Pancreas (tissue), 10 donors: ENCODE measurements around the gene TMEM114. TPM values are rescaled to one million over a fixed set of nuclear protein-coding genes. Genes with fewer than 3 reads are reported as not detected.

ENCODE experiments used
- ATAC-seq, 4 donors: fragments of 200-7000 bp; cut with Tn5 transposase; one replicate each; pipeline versions ENCODE4 v1.8.0 to v1.9.1; 2020; ENCODE audit warnings: mild to moderate bottlenecking in 4 of 4, moderate library complexity in 4 of 4
- DNase-seq, 6 donors: peaks; one replicate each; pipeline ENCODE4 v3.0.0-alpha.2; 2020
- FAIRE-seq: peaks from 2 replicates; lab custom pipeline; 2012; peaks lifted over from hg19 to GRCh38; lab: Jason Lieb, UNC
- H3K27ac ChIP-seq, 4 donors: fragments of 200-600 bp; sonication (generic); 1 replicate in 3 of 4; 2 replicates in 1 of 4; pipeline versions ENCODE4 v1.5.0 to v1.8.0; 2020
- H3K27me3 ChIP-seq, 4 donors: fragments of 200-600 bp; one replicate each; pipeline ENCODE4 v1.8.0; 2021
- H3K36me3 ChIP-seq, 3 donors: fragments of 200-600 bp; sonication (generic) in 1 of 3; one replicate each; pipeline versions ENCODE4 v1.5.0 to v1.8.0; 2020 to 2021
- H3K4me1 ChIP-seq, 3 donors: fragments of 200-600 bp; one replicate each; pipeline ENCODE4 v1.8.0; 2021
- H3K4me3 ChIP-seq, 4 donors: fragments of 200-600 bp; sonication (generic) in 2 of 4; one replicate each; pipeline versions ENCODE4 v1.5.0 to v1.8.0; 2020 to 2021
- H3K9me3 ChIP-seq, 4 donors: fragments of 200-600 bp; one replicate each; pipeline ENCODE4 v1.8.0; 2021
- WGBS, 2 donors: extraction: QIAGEN DNeasy Blood & Tissue Kit; methylation state at CpG; one replicate each; pipeline ENCODE4 v1.1.7; 2013; 5-methylcytosine and 5-hydroxymethylcytosine counted together
- intact Hi-C, 3 donors: fragments of 100-400 bp; cut with DNase I; formaldehyde crosslinking; loops; one replicate each; pipeline versions ENCODE4 v1.11.1 to v1.14.2; 2022
- polyA plus RNA-seq, 2 donors: library from polyadenylated mRNA; stranded (reverse); fragments of 200-250 nt; gene quantifications; one replicate each; pipeline ENCODE4 v1.2.3, GENCODE V29; 2013
- total RNA-seq, 6 donors: library from RNA; stranded (reverse); fragmentation: NEBNext Ultra II Directional in 4 of 6; extraction: Animal tissue kit (Norgen Biotek cat#: 25700) in 4 of 6; gene quantifications; one replicate each; pipeline versions ENCODE4 v1.2.1 to v1.2.4, GENCODE V29; 2021 to 2023
- TF ChIP-seq, protein P1 (sequence below), 4 donors: fragments of 200-600 bp; sonication (generic) in 3 of 4; IDR thresholded peaks; one replicate each; pipeline versions ENCODE4 v1.5.0 to v1.8.0; 2021; ENCODE audit warnings: antibody characterized with exemption in 4 of 4
- donor health status: healthy with polysubstance abuse.
- donor health status: DM: no; HTN: no; CAD: no; lungs with moderate emphysema.
- donor health status: DM: no; HTN: no; CAD: no.
- donor health status: control.
- donor health status: control.
- donor health status: Bipolar disorder and iron deficiency.
- donor health status: DM: yes; HTN: yes; CAD: no.
- donor health status: DM: no; HTN: no; CAD: no.
- donor health status: DM: no; HTN: no; CAD: no.
- donor health status: DM: yes; HTN: yes; CAD: no.

Gene TMEM114
- total and polyA plus RNA-seq, 8 donors = not detected

DNA sequence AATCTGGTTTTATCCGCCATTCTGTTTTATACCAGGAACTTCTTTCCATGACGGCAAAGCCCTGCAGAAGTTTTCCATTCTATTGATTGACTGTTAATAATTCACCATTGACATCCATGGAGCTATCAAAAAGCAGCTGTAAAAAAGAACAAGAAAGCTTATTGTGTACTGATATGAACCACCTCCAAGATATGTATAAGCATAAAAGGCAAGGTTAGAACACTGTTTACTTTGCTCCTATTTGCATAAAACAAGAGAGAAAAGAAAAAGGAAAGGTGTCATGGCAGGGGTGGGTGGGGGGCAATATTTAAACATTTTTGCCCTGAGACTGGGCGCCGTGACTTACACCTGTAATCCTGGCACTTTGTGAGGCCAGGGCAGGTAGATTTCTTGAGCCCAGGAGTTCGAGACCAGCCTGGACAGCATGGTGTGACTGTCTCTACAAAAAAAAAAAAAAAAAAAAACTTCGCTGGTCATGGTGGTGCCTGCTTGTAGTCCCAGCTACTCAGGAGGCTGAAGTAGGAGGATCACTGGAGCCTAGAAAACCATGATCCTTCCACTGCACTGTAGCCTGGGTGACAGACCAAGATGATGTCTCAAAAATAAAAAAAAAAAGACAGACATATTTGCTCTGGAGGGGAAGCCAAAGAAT lies 52.5 kb downstream of the TMEM114 start:
- FAIRE-seq (no peak), DNase-seq (peak in 4 of 6 donors; percentile 54 to 73 (median 67)), ATAC-seq (peak; percentile 89 to 96 (median 92))
- TF ChIP-seq, protein P1, sequence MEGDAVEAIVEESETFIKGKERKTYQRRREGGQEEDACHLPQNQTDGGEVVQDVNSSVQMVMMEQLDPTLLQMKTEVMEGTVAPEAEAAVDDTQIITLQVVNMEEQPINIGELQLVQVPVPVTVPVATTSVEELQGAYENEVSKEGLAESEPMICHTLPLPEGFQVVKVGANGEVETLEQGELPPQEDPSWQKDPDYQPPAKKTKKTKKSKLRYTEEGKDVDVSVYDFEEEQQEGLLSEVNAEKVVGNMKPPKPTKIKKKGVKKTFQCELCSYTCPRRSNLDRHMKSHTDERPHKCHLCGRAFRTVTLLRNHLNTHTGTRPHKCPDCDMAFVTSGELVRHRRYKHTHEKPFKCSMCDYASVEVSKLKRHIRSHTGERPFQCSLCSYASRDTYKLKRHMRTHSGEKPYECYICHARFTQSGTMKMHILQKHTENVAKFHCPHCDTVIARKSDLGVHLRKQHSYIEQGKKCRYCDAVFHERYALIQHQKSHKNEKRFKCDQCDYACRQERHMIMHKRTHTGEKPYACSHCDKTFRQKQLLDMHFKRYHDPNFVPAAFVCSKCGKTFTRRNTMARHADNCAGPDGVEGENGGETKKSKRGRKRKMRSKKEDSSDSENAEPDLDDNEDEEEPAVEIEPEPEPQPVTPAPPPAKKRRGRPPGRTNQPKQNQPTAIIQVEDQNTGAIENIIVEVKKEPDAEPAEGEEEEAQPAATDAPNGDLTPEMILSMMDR (IDR thresholded peaks at IDR 0.05) = no peak
- no peaks in the 10 kb centered on the region for H3K9me3 ChIP-seq
- no peaks in the 10 kb centered on the region for H3K36me3 ChIP-seq
- WGBS, 2 donors = 9 to 15% methylated on average over 6 of the region's 6 CpGs
- peaks cover 6 to 13% (median 6%) of the 10 kb centered on the region in 3 donors for H3K4me1 ChIP-seq
- peak overlapping the region; percentile 44 to 92 (median 70) for H3K27ac ChIP-seq
- no peaks in the 10 kb centered on the region for H3K27me3 ChIP-seq
- no peak overlapping the region for H3K4me3 ChIP-seq
- intact Hi-C loops = no loop called here

DNA sequence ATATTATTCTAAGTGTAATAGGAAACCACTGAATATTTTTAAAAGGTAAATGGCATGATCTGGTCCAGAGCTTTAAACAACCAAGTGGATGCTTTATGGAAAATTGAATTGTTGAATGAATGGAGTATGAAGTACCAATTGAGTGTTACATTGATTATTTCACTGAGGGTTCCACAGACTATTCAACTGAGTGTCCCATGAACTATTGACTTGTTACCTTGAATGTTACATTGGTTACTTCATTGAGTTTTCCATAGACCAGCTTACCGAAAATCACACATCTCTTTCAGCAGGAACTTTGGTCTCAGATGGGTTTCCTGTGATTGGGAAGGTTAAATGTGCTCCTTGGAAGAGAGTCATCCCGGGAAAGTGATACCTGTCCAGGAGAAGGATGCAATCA lies 56.8 kb downstream of the TMEM114 start:
- ATAC-seq = no peak
- intact Hi-C loops = no loop called here
- no peak overlapping the region for H3K4me3 ChIP-seq
- TF ChIP-seq, protein P1 (IDR thresholded peaks at IDR 0.05) = no peak
- H3K36me3 ChIP-seq = no peaks in the 10 kb centered on the region
- peaks cover 6 to 13% (median 6%) of the 10 kb centered on the region in 3 donors for H3K4me1 ChIP-seq
- H3K27ac ChIP-seq = no peak overlapping the region
- no peaks in the 10 kb centered on the region for H3K27me3 ChIP-seq
- no peak for DNase-seq
- H3K9me3 ChIP-seq = no peaks in the 10 kb centered on the region
- WGBS, 2 donors = 88 to 92% methylated on average over 2 of the region's 2 CpGs
- no peak for FAIRE-seq

DNA sequence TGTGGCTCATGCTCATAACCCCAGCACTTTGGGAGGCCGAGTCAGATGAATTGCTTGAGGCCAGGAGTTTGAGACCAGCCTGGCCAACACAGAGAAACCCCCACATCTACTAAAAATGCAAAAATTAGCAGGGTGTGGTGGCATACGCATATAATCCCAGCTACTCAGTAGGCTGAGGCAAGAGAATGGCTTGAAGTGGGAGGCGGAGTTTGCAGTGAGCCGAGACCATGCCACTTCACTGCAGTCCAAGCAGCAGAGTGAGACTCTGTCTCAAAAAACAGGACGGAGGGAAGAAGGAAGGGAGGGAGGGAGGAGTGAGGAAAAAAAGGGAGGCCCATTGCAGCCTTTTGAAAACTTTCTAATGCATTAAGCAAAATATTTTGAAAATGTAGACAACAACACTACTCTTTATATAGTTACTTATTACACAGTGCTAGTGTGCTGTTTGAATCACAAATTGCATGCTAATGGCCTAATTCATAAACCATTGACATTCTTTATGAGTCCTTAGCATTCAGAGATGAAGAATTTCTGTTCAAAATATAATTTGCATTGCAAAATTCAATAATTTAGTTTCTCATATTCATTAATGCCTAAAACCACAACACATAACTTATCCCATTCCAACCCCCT lies 59.4 kb downstream of the TMEM114 start:
- H3K27me3 ChIP-seq = no peaks in the 10 kb centered on the region
- H3K4me3 ChIP-seq = no peak overlapping the region
- no peak for ATAC-seq
- WGBS, 2 donors = 85 to 86% methylated on average over 5 of the region's 5 CpGs
- no peaks in the 10 kb centered on the region for H3K36me3 ChIP-seq
- no peak overlapping the region for H3K27ac ChIP-seq
- no peak for FAIRE-seq
- no peaks in the 10 kb centered on the region for H3K9me3 ChIP-seq
- intact Hi-C loops = no loop called here
- DNase-seq = no peak
- H3K4me1 ChIP-seq = no peaks in the 10 kb centered on the region
- TF ChIP-seq, protein P1 (IDR thresholded peaks at IDR 0.05) = no peak

GRCh38 chr16:8528471-8528870 lies 61.8 kb downstream of the TMEM114 start:
- no peaks in the 10 kb centered on the region for H3K9me3 ChIP-seq
- no peak for DNase-seq
- WGBS, 2 donors = 89 to 93% methylated on average over 5 of the region's 5 CpGs
- no peak overlapping the region for H3K4me3 ChIP-seq
- no peak overlapping the region for H3K27ac ChIP-seq
- H3K4me1 ChIP-seq = no peaks in the 10 kb centered on the region
- no peak for ATAC-seq
- no peak for FAIRE-seq
- intact Hi-C loops = no loop called here
- no peaks in the 10 kb centered on the region for H3K36me3 ChIP-seq
- no peaks in the 10 kb centered on the region for H3K27me3 ChIP-seq
- TF ChIP-seq, protein P1 (IDR thresholded peaks at IDR 0.05) = no peak

DNA sequence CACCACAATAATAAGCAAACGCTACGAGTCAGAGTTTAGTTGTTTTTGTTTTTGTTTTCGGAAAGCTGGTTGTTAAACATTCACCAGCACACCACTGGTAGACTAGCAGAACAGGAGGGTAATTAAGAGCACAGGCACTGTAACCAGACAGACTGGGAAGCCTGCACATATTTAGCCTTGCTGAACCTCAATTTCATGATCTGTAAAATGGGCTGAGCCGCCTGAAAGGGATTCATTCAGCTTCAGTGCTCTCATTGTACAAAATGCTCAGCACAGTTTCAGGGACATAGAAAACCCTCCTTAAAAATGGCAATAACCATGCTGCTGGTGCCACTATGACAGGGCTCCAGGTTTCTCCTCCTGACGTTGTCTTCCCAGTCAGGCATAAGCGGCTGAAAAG lies 66.4 kb downstream of the TMEM114 start:
- Histone ChIP-seq H3K36me3 (no peaks in the 10 kb centered on the region), H3K4me3 (no peak overlapping the region), H3K9me3 (no peaks in the 10 kb centered on the region), H3K4me1 (peaks cover 0 to 5% (median under 1%) of the 10 kb centered on the region in 3 donors), H3K27ac (no peak overlapping the region), H3K27me3 (no peaks in the 10 kb centered on the region)
- intact Hi-C loops = no loop called here
- FAIRE-seq = no peak
- ATAC-seq = no peak
- no peak for DNase-seq
- 81 to 92% methylated on average over 6 of the region's 6 CpGs for WGBS, 2 donors
- TF ChIP-seq, protein P1 (IDR thresholded peaks at IDR 0.05) = no peak
